ENCODE data around the gene LY86. TPM values are rescaled to one million over a fixed set of nuclear protein-coding genes. Genes with fewer than 3 reads are reported as not detected.

The LY86 gene
- total RNA-seq, 2 experiments from 2014 or later: 1.2 to 1.3 TPM

DNA sequence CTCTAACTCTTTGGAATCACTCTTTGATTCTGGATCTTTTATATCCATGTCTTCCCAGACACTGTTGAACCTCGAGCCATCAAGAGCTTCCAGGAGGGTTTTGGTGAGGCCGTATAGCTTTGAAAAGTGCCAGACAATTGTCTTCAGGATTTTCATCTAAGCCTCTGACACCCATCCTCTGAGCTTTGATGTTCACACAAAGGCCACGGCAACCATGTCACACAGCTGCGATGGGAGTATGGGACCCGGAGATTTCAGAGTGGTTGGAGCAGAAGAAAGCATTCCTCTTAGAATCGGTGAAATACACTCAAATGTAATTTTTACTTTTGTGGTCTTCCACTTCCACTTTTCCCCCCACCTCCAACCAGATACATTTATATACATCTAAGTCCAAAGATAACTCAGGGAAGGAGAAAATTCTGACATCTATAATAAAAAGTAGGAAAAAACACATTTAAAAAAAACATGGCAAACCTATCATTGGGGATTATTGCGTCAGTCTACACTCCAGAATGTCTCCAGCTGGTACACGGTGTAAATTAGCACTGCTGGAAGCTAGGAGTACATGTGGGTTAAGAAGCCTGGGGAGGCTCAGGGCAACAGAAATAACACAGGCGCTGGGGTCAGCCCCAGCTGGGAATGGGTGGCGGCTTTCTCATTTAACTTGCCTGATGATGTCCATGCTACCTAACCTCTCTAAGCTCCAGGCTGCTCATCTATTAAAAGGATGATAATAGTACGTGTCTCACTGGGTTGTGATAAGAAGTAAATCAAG lies 92.7 kb downstream of the LY86 start:
- H3K9me3 Mint-ChIP-seq: no peaks in the 10 kb centered on the region
- H3K27me3 Mint-ChIP-seq: no peaks in the 10 kb centered on the region
- H3K4me1 Mint-ChIP-seq: peaks cover 34% of the 10 kb centered on the region
- no peak overlapping the region for H3K27ac Mint-ChIP-seq
- no peak overlapping the region for H3K4me3 Mint-ChIP-seq
- no peaks in the 10 kb centered on the region for H3K36me3 Mint-ChIP-seq
- DNase-seq: no peak

DNA sequence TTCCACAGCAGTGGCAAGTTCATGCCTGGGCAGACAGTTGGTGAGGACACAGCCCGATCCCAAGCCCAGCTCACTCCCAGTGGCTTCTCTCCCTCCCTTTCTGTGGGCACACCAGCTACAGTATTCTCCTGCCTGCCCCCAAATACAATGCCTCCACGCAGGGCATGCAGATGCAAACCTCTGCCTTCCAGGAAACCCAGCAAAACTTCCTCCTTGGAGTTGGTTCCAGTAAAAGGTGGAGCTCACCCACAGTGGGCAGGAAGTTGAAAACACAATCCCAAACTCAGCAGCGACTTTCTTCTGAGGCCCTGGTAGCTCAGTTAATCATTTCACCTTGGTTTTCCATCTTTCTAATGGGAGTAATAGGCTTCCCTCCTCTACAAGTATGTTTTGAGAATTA lies 93.7 kb downstream of the LY86 start:
- no peaks in the 10 kb centered on the region for H3K27me3 Mint-ChIP-seq
- H3K9me3 Mint-ChIP-seq: no peaks in the 10 kb centered on the region
- no peaks in the 10 kb centered on the region for H3K36me3 Mint-ChIP-seq
- H3K27ac Mint-ChIP-seq: no peak overlapping the region
- no peak overlapping the region for H3K4me3 Mint-ChIP-seq
- H3K4me1 Mint-ChIP-seq: peaks cover 28% of the 10 kb centered on the region
- DNase-seq: no peak

DNA sequence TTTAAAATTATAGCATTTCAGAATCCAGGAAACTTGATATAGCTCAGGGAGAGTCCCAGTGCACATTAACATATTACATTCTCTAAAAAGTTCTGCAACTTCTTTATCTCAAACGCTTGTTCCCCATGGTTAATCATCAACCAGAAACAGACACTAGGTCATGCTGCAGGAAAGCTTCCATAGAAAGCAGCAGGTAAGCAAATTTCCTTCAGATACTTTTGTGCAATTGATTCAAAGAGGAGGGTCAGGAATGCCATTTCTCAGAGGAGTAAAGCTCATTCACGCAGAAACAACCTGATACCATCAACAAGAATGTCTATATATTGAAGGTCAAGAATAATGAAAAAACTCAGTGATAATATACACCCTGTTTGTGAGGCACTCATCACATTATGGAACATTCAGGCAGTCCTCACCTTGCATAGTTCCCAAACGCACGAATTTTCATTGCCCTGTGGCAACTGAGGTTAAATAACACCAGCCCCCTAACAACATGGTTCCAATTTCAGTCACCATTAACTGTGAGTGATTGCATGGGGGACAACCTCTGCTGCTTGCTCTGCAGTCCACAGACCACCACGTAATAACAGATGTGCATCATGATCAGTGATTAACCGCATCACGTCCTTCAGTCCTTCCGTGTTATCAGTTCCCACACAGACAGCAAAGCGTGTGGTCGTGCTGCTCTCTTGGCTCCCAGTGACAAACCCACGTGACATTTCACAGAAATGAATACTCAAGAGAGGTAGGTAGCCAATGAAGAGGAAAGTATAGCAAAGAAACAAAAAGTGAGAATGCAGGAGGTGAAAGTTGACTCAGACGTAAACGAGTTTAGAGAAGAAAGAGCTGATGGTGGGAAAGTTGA lies 95.7 kb downstream of the LY86 start:
- Mint-ChIP-seq H3K4me1 (peaks cover 28% of the 10 kb centered on the region), H3K36me3 (no peaks in the 10 kb centered on the region), H3K4me3 (no peak overlapping the region), H3K27ac (peak overlapping the region; percentile 66), H3K27me3 (no peaks in the 10 kb centered on the region), H3K9me3 (no peaks in the 10 kb centered on the region)
- peak; percentile 43 for DNase-seq

DNA sequence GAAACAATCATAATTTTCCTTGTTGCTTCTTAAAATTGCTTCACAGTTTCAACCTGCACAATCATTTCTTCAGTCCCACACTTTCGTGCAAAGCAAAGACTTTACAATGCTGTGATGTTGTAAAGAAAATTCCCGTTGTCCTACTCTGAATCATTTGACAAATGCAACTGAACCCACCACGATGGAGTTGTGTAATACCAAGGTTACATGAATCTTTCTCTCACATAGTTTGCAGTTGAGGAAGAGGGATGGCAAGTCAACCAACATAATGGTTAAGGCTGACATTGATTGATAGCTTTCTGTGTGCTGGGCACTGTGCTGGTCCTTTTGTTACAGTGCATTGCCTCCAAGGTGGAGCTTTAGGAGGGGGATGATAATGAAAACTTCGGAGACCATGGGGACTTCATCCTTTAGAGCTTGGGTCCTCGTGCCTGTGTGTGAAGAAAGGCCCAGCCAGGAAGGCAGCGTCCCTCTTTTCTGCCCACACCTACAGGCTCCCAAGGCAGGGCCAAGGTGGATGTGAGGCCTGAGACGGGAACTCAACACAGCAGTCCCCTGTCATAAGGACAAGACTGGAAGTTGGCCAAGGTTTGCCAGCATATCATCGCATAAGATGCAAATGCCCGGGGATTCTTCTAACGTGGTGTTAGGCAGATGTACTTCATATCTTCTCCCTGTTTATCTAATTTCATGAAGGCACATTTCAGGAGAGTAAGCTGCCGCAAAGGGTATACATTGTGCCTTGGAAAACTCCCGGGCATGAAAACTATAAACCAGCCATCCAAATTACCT lies 96.9 kb downstream of the LY86 start:
- DNase-seq: no peak
- Mint-ChIP-seq H3K4me3 (no peak overlapping the region), H3K27me3 (no peaks in the 10 kb centered on the region), H3K27ac (no peak overlapping the region), H3K9me3 (no peaks in the 10 kb centered on the region), H3K4me1 (peaks cover 28% of the 10 kb centered on the region), H3K36me3 (no peaks in the 10 kb centered on the region)

DNA sequence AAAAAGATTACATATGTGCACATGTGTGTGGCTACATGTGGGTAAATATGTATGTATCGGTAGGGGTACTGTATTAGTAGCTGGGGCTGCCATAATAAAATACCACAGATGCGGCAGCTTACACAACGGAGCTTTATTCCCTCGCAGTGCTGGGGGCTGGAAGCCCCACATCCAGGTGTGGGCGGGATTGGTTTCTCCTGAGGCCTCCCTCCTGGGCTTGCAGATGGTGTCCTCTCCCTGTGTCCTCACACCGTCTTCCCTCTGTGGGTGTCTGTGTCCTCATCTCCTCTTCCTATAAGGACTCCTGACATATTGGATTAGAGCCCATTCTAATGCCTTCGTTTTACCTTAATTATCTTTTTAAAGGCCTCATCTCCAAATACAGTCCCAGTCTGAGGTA lies 97.7 kb downstream of the LY86 start:
- Mint-ChIP-seq H3K4me3 (no peak overlapping the region), H3K9me3 (no peaks in the 10 kb centered on the region), H3K27ac (no peak overlapping the region), H3K36me3 (no peaks in the 10 kb centered on the region), H3K27me3 (no peaks in the 10 kb centered on the region), H3K4me1 (peaks cover 28% of the 10 kb centered on the region)
- no peak for DNase-seq

DNA sequence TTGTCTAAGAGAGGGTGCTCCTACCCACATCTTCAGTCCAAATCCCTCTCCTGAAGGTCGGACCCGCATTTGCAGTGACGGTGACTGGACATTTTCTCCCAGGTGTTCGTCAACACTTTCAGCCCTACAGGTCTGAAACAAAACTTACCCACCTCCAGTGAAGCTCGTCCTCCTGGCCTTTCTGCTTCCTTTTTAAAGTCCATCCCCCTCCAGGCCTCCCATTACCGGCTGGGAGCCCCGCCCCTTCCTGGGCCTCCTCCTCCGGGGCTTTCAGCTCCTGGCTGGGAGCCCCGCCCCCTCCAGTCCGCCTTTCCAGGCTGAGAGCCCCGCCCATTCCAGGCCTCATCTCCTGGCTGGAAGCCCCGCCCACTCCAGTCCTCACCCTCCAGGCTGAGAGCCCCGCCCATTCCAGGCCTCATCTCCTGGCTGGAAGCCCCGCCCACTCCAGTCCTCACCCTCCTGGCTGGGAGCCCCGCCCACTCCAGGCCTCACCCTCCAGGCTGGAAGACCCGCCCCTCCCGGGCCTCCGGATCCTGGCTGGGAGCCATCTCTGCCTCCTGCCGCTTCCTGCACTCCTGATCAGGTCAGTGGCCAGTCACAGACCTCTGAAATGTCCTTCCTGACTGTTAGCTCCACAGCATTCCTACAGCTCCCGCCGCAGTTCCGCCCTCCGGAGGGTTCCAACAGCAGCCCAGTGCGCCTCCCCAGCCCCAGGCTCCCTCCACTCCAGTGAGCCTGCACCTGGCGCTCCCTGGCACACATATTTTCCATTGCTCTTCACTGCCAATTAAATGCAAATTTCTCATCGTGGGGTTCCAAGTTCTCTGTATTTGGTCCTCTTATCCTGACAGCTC lies 98.5 kb downstream of the LY86 start:
- peak; percentile 8 for DNase-seq
- no peaks in the 10 kb centered on the region for H3K36me3 Mint-ChIP-seq
- no peaks in the 10 kb centered on the region for H3K27me3 Mint-ChIP-seq
- H3K27ac Mint-ChIP-seq: no peak overlapping the region
- no peak overlapping the region for H3K4me3 Mint-ChIP-seq
- peaks cover 28% of the 10 kb centered on the region for H3K4me1 Mint-ChIP-seq
- H3K9me3 Mint-ChIP-seq: peaks cover 3% of the 10 kb centered on the region

DNA sequence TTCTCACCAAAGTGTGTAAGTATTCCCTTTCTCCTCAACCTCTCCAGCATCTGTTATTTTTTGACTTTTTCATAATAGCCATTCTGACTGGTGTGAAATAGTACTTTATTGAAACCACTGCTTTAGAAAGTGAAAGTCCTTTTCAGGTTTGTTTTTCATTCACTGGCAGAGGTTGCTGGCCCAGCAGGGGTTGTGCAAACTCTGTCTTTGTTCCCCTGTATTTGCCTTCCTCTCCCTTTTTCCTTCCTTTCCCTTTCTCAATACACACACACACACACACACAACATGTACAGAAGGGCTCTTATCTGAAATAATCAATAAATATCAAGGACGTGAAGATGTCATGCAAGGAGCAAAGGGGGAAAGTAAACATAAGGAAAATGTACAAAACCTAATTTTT lies 99.8 kb downstream of the LY86 start:
- peaks cover 3% of the 10 kb centered on the region for H3K9me3 Mint-ChIP-seq
- DNase-seq: no peak
- H3K36me3 Mint-ChIP-seq: no peaks in the 10 kb centered on the region
- H3K4me3 Mint-ChIP-seq: no peak overlapping the region
- H3K4me1 Mint-ChIP-seq: peaks cover 22% of the 10 kb centered on the region
- no peak overlapping the region for H3K27ac Mint-ChIP-seq
- H3K27me3 Mint-ChIP-seq: no peaks in the 10 kb centered on the region

DNA sequence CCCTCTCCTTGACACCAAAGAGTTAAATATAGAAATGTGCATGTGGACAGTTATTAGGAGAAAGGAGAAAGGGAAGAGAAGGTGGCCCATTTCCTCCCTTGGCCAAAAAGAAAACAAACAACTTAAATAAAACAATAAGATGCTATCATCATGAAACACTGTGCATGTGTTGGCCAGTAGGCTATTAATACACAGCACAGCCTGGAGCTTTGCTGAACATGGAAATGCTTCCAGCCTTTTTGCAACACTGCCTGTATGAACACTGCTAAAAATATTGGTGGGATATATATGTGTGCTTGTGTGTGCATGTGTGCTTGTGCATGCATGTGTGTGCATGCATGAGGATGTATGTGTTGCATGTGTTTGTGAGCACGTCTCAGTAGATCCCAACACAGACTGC lies 100.4 kb downstream of the LY86 start:
- no peak for DNase-seq
- no peak overlapping the region for H3K27ac Mint-ChIP-seq
- H3K4me1 Mint-ChIP-seq: peaks cover 16% of the 10 kb centered on the region
- H3K27me3 Mint-ChIP-seq: no peaks in the 10 kb centered on the region
- H3K9me3 Mint-ChIP-seq: peaks cover 3% of the 10 kb centered on the region
- no peak overlapping the region for H3K4me3 Mint-ChIP-seq
- H3K36me3 Mint-ChIP-seq: no peaks in the 10 kb centered on the region

DNA sequence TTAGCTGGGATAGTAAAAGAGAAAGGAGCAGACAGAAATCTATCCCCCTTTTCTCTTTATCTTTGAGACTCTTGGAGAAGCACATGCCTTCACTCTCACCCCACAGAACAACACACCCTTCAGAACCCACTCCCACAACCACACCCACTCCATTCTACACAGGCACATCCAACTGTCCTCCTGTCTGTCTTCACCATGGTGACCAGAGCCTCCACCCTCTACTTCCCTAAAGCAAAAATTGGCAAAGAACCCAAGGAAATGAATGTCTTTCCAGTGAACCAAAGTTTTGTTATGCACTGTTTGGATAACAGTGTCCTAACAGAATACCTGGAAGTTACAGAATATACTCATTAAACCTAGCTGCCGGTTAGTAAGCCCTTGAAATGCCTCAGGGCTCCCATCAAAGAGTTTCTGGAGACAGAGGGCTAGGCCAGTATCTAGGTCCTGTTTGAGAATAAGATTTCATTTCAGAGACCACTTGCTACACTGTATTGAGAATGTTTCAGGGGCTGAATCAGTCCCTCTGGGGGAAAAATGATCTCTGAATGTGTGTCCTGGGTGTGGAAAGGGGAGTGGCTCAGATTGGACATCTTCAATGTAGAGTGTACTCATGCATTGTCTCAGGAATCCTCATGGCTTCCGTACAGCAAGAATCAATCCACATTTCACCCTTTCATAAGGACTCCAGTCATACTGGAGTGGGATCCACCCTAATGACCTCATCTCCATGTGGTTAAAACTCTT lies 101.1 kb downstream of the LY86 start:
- DNase-seq: no peak
- no peaks in the 10 kb centered on the region for H3K27me3 Mint-ChIP-seq
- no peak overlapping the region for H3K27ac Mint-ChIP-seq
- peaks cover 10% of the 10 kb centered on the region for H3K4me1 Mint-ChIP-seq
- H3K36me3 Mint-ChIP-seq: no peaks in the 10 kb centered on the region
- peaks cover 3% of the 10 kb centered on the region for H3K9me3 Mint-ChIP-seq
- no peak overlapping the region for H3K4me3 Mint-ChIP-seq

DNA sequence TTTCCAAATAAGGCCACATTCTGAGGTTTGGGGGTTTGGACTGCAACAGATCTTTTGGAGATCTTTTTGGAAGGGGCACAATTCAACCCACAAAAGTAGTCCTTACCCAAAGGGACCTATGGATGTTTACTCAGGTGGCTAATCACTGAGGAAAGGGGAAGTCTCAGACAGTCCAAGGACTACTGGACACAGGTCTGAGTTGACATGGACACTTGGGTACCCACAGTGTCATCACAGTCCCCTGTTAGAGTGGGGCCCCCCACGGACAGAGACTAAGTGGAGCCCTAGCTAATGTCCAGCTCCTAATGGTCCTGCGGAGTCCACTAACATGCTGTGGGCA lies 101.6 kb downstream of the LY86 start:
- Mint-ChIP-seq H3K4me3 (no peak overlapping the region), H3K27ac (no peak overlapping the region), H3K9me3 (peaks cover 3% of the 10 kb centered on the region), H3K27me3 (peaks cover 1% of the 10 kb centered on the region), H3K4me1 (peaks cover 7% of the 10 kb centered on the region), H3K36me3 (no peaks in the 10 kb centered on the region)
- DNase-seq: no peak

DNA sequence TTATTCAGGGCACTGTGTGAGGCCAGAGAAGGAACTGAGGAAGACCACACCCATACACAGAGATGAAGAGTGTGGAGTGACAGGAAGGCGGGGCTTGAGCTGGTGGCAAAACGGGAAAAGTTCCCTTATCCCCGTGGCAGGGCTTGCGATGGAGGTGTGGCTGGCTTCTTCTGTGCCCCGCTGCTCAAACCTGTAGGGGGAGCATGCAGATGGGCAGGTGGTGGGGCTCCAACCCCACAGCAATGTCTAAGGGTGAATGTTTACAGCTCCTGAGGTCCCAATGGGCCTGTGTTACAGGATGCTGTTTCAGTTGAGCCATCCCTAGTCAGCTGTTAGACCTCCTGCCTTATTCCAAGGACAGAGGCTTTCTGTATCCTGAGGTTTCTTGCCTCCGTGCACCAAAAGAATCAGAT lies 105.9 kb downstream of the LY86 start:
- no peak for DNase-seq
- peaks cover 11% of the 10 kb centered on the region for H3K27me3 Mint-ChIP-seq
- H3K27ac Mint-ChIP-seq: no peak overlapping the region
- H3K9me3 Mint-ChIP-seq: peaks cover 3% of the 10 kb centered on the region
- peaks cover 3% of the 10 kb centered on the region for H3K4me1 Mint-ChIP-seq
- no peaks in the 10 kb centered on the region for H3K36me3 Mint-ChIP-seq
- no peak overlapping the region for H3K4me3 Mint-ChIP-seq

DNA sequence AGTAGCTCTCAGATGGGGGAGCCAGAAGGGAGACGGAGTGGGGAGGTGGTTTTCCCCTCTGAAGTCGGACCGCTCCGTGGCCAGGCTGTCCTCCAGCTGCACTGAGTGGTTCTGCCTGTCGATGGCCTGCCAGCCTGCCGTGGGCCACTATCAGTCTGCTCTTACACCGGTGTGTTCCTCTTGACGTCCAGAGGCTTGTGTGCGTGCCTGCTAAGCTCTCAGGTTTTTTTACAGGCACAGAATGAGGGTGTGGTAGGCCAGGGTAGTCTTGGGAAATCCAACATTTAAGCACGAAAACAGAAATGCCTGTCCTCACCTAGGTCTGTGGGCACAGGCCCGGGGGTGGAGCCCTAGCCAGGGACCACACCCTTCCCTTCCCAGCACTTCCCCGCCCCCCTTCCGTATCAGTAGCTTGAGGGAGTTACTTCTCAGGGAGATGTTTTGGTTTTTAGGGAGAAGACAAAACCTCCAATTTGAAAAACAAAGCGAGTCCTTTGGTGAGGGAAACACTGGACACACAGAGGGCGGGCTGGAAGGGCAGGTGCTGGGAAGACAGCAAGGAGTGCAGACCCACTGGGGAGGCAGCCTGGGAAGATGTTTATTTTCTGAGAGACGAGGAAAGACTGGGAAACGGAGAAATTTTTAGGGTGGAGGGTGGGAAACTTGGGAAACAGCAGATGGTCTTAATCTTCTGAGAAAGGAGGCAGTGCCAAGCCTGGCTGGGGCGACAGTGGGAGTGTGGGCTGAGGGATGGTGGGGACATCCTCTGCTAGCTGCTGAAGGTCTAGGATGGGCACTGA lies 106.5 kb downstream of the LY86 start:
- Mint-ChIP-seq H3K9me3 (peaks cover 3% of the 10 kb centered on the region), H3K36me3 (no peaks in the 10 kb centered on the region), H3K27me3 (peaks cover 17% of the 10 kb centered on the region), H3K27ac (no peak overlapping the region), H3K4me3 (no peak overlapping the region), H3K4me1 (peaks cover 3% of the 10 kb centered on the region)
- no peak for DNase-seq

DNA sequence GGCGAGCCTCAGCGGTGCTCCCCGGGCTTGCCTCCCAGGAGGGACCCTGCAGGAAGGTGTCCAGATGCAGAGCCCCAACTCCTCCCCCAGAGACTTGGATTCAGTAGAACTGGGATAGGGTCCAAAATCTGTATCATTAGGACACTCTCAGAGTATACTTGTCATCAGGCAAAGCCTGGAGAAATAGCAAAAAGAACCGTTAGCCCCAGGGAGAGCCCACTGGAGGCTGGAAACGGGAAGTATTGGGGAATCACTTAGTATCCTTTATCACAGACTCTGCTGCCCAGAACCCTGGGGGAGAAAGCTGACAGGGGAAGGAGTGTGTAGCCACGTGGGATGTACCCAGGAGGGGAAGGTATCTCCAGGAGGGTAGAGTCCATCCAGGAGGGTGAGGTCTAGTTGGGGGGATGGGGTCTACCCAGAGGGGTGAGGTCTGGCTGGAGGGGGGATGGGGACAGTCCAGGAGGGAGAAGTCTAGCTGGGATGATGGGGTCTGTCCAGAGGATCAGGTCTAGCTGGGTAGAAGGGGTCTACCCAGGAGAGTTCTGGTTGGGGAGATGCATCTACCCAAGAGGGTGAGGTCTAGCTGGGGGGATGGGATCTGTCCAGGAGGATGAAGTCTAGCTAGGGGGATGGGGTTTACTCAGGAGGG lies 107.2 kb downstream of the LY86 start:
- Mint-ChIP-seq H3K9me3 (peaks cover 3% of the 10 kb centered on the region), H3K27ac (no peak overlapping the region), H3K4me3 (no peak overlapping the region), H3K36me3 (no peaks in the 10 kb centered on the region), H3K27me3 (peaks cover 24% of the 10 kb centered on the region), H3K4me1 (peaks cover 3% of the 10 kb centered on the region)
- no peak for DNase-seq

Measured in activated naive CD8-positive, alpha-beta T cell treated with anti-CD3 and anti-CD28 coated beads for 36 hours (primary cell).